Muscle of leg (tissue), 11 donors: Measurements from ENCODE around the gene COX19. TPM values are rescaled to one million over a fixed set of nuclear protein-coding genes. Genes with fewer than 3 reads are reported as not detected.

Source experiments
- DNase-seq: peaks from one replicate; pipeline ENCODE4 v3.0.0; 2013
- H3K27ac ChIP-seq: one replicate; pipeline ENCODE4 v1.5.1; 2013; ENCODE audit warnings: mild to moderate bottlenecking, low read length, control low read depth
- H3K27me3 ChIP-seq: one replicate; pipeline ENCODE4 v1.6.1; 2013; ENCODE audit warnings: low read length; ENCODE audit not compliant: control insufficient read depth, insufficient read depth
- H3K36me3 ChIP-seq: one replicate; pipeline ENCODE4 v1.6.1; 2013; ENCODE audit warnings: low read length; ENCODE audit not compliant: control insufficient read depth, insufficient read depth
- H3K4me1 ChIP-seq: one replicate; pipeline ENCODE4 v1.6.1; 2013; ENCODE audit warnings: low read length; ENCODE audit not compliant: control insufficient read depth, insufficient read depth
- H3K4me3 ChIP-seq: one replicate; pipeline ENCODE4 v1.5.1; 2013; ENCODE audit warnings: low read length, control low read depth
- H3K9me3 ChIP-seq: replicated peaks from 2 replicates; pipeline ENCODE4 v1.6.1; 2013; ENCODE audit warnings: low read depth, low read length; ENCODE audit not compliant: control insufficient read depth
- WGBS: methylation state at CpG from one replicate; pipeline ENCODE4 v1.1.5; 2013; ENCODE audit warnings: missing lambda C conversion rate; ENCODE audit not compliant: insufficient coverage; 5-methylcytosine and 5-hydroxymethylcytosine counted together
- polyA plus RNA-seq, 8 donors: library from polyadenylated mRNA; unstranded; fragments of 120-200 nt; gene quantifications; one replicate each; pipeline versions ENCODE4 v1.2.1 to v1.2.3, GENCODE V29; 2013; ENCODE audit warnings: inconsistent platforms in 1 of 8, low replicate concordance in 1 of 8; ENCODE audit not compliant: insufficient read length in 8 of 8, insufficient read depth in 1 of 8
- total RNA-seq: library from RNA; stranded (reverse); fragments of 120-200 nt; gene quantifications from one replicate; pipeline ENCODE4 v1.2.4, GENCODE V29; 2013

Gene COX19
- total and polyA plus RNA-seq, 9 donors, result 8.9 to 12.4 (median 10.6) TPM

- no peak overlapping the region for H3K27ac ChIP-seq
- H3K36me3 ChIP-seq, result no peaks in the 10 kb centered on the region
- H3K27me3 ChIP-seq, result peaks cover 9% of the 10 kb centered on the region
- no peak for DNase-seq
- no peaks in the 10 kb centered on the region for H3K9me3 ChIP-seq
- H3K4me3 ChIP-seq, result no peak overlapping the region
- WGBS, result 57% methylated on average over 7 of the region's 16 CpGs
- H3K4me1 ChIP-seq, result peaks cover 49% of the 10 kb centered on the region
Observed at GRCh38 chr7:985127-985416, 9.7 kb upstream of the COX19 start.

GRCh38 chr7:984361-985126 is 9.2 kb upstream of the COX19 start:
- DNase-seq, result no peak
- H3K27me3 ChIP-seq, result peaks cover 9% of the 10 kb centered on the region
- no peaks in the 10 kb centered on the region for H3K9me3 ChIP-seq
- H3K4me1 ChIP-seq, result peaks cover 54% of the 10 kb centered on the region
- 82% methylated on average over 35 of the region's 39 CpGs for WGBS
- H3K36me3 ChIP-seq, result no peaks in the 10 kb centered on the region
- H3K27ac ChIP-seq, result no peak overlapping the region
- H3K4me3 ChIP-seq, result no peak overlapping the region

- Histone ChIP-seq H3K27me3 (peaks cover 9% of the 10 kb centered on the region), H3K4me1 (peaks cover 47% of the 10 kb centered on the region), H3K27ac (no peak overlapping the region), H3K4me3 (no peak overlapping the region), H3K9me3 (no peaks in the 10 kb centered on the region), H3K36me3 (no peaks in the 10 kb centered on the region)
- 79% methylated on average over 14 of the region's 20 CpGs for WGBS
- DNase-seq, result no peak
Observed at GRCh38 chr7:983616-984071, 8.3 kb upstream of the COX19 start.

DNA sequence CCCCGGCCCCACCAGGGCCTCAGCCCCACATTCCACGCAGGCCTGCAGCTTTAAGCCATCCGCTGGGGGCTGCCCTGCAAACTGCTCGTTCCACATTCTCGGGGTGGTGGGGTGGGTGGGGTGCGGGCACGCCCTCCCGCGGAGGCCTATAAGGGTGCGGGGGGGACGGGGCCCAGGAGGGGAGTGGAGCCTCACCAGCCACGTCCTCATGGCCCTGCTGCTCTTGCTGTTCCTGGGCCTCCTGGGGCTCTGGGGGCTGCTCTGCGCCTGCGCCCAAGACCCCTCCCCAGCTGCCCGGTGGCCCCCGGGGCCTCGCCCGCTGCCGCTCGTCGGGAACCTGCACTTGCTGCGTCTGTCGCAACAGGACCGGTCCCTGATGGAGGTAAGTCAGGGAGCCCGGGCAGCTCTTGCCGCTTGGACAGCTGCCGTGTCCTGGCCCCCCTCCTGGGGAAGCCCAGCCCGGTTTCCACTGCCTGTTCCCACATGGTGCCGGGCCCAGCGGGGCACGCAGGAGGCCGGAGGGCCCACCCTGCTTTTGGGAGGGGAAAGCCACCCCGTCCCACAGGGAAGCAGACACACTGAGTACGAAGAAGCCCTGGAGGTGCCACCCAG is 7.8 kb upstream of the COX19 start, which contains the start of gene CYP2W1:
Gene CYP2W1 (plus strand): TSS at position 178 of the 612 bp plus-strand sequence. CDS start 31 bp downstream, at position 209.
- DNase-seq, result no peak
- peaks cover 9% of the 10 kb centered on the region for H3K27me3 ChIP-seq
- no peaks in the 10 kb centered on the region for H3K36me3 ChIP-seq

DNA sequence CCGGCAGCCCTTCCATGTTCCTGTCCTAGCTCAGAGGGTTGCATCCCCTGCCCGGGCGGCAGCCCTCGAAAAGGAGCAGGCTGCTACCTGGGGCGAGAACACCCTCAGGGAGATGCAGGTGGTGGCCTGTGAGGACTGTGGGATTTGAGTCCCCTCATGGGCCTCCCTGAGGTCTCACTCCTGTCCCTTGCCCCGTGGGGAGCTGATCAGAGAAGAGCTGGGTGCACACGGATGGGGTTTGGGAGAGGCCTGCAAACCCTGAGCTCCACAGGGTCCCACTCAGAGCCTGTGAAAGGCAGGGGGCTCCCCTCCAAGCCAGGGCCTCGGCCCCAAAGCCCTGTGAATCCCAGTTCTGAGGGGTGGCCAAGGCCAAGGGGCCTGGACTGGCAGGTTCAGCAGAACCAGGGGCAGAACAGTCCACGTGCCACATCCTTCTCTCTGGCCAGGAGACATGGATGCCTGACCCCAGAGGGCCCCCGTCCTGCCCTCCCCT is 7.2 kb upstream of the COX19 start:
- H3K27me3 ChIP-seq, result peaks cover 7% of the 10 kb centered on the region
- H3K9me3 ChIP-seq, result no peaks in the 10 kb centered on the region
- 41% methylated on average over 8 of the region's 10 CpGs for WGBS
- peak overlapping the region; percentile 31 for H3K27ac ChIP-seq
- DNase-seq, result no peak
- peaks cover 38% of the 10 kb centered on the region for H3K4me1 ChIP-seq
- H3K4me3 ChIP-seq, result no peak overlapping the region
- H3K36me3 ChIP-seq, result no peaks in the 10 kb centered on the region

More for the DNA sequence above, 7.8 kb upstream of the COX19 start, which contains the start of gene CYP2W1:
- peaks cover 41% of the 10 kb centered on the region for H3K4me1 ChIP-seq
- WGBS, result 45% methylated on average over 25 of the region's 34 CpGs
- H3K27ac ChIP-seq, result peak within 1 kb of the TSS; percentile 38
- H3K9me3 ChIP-seq, result no peaks in the 10 kb centered on the region
- H3K4me3 ChIP-seq, result no peak within 1 kb of the TSS

- peaks cover 7% of the 10 kb centered on the region for H3K27me3 ChIP-seq
- peak overlapping the region; percentile 38 for H3K27ac ChIP-seq
- peak; percentile 59 for DNase-seq
- peaks cover 38% of the 10 kb centered on the region for H3K4me1 ChIP-seq
- 54% methylated on average over 15 of the region's 19 CpGs for WGBS
- no peaks in the 10 kb centered on the region for H3K36me3 ChIP-seq
- no peaks in the 10 kb centered on the region for H3K9me3 ChIP-seq
- H3K4me3 ChIP-seq, result no peak overlapping the region
Observed at GRCh38 chr7:981793-982510, 6.6 kb upstream of the COX19 start.

DNA sequence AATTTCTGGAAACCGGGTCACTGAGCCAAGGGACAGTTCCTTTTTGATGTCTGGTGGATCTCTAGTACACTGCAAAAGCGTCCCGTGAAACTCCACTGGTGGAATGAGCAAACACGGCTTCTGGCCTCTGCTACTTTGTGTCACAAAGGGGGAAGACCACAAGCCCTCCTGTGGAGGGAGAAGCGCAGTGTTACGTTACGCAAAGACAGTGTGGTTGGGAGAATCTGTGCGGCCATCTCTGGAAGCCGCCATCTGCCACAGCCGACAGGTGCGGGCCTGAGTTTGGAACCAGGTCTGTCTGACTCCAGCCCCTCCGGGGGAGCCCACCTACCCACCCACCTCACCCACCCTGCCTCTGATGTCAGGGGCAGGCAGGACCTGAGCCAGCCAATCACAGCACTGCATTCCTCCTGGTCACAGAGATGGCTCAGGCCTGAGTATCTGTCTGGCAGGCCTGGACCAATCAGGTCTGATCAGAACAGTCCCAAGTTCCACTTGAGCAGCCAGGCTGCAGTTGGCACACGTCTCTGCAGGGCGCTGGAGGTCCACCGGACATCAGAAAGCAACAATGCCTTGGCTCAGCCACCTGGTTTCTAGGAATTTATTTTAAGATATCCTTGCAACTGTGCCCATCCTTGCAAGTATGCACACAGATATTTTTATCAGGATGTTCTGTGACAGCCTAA is 4.7 kb upstream of the COX19 start:
- no peaks in the 10 kb centered on the region for H3K36me3 ChIP-seq
- H3K4me3 ChIP-seq, result no peak overlapping the region
- DNase-seq, result no peak
- H3K9me3 ChIP-seq, result no peaks in the 10 kb centered on the region
- no peak overlapping the region for H3K27ac ChIP-seq
- H3K27me3 ChIP-seq, result no peaks in the 10 kb centered on the region
- H3K4me1 ChIP-seq, result peaks cover 35% of the 10 kb centered on the region
- 23% methylated on average over 7 of the region's 15 CpGs for WGBS

DNA sequence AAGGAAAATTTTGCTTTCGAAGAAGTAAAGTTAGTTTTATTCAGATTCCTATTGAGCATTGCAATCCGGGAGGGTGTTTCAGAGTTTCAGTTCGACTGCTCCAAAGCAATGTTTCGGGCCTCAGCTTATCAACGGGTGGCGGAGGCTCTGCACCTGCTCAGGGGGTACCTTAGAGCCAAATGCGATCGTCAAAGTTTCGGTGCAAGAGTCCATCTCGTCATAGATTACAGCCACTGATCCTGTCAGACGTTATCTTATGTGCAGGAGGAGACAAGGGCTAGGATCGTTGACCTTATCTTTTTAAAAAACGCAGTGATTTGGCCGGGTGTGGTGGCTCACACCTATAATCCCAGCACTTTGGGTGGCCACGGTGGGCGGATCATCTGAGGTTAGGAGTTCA is 3.8 kb upstream of the COX19 start:
- H3K27me3 ChIP-seq, result no peaks in the 10 kb centered on the region
- no peak overlapping the region for H3K4me3 ChIP-seq
- no peak overlapping the region for H3K27ac ChIP-seq
- no peak for DNase-seq
- 83% methylated on average over 15 of the region's 16 CpGs for WGBS
- no peaks in the 10 kb centered on the region for H3K9me3 ChIP-seq
- H3K4me1 ChIP-seq, result peaks cover 39% of the 10 kb centered on the region
- H3K36me3 ChIP-seq, result no peaks in the 10 kb centered on the region

GRCh38 chr7:978416-979091 is 3.2 kb upstream of the COX19 start:
- H3K4me1 ChIP-seq, result peaks cover 40% of the 10 kb centered on the region
- H3K36me3 ChIP-seq, result no peaks in the 10 kb centered on the region
- H3K27ac ChIP-seq, result no peak overlapping the region
- no peak for DNase-seq
- no peaks in the 10 kb centered on the region for H3K27me3 ChIP-seq
- H3K9me3 ChIP-seq, result no peaks in the 10 kb centered on the region
- whole genome bisulfite sequencing, result 81% methylated on average over 24 of the region's 24 CpGs
- no peak overlapping the region for H3K4me3 ChIP-seq
